Measurements from ENCODE around the gene METTL6.
"Not testable (repeated sequence)": the region's sequence is repeated elsewhere in the genome, so short reads cannot be mapped to it uniquely, and the experiment has no call there.

METTL6 gene

DNA sequence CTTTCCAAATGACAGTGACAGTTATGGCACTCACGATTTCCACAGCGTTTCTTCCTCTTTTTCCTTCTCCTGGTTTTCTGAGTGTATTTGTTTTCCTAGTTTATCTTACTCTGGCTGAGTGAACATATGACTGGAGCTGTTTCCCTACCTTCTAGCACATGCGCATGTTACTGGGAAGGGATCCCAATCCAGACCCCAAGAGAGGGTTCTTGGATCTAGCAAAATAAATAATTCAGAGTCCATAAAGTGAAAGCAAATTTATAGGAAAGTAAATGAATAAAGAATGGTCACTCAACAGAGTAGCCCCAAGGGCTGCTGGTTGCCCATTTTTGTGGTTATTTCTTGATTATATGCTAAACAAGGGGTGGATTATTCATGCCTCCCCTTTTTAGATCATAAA lies 23.8 kb downstream of the METTL6 start:
- no peak for DNase-seq (ENCODE audit: low read depth)

DNA sequence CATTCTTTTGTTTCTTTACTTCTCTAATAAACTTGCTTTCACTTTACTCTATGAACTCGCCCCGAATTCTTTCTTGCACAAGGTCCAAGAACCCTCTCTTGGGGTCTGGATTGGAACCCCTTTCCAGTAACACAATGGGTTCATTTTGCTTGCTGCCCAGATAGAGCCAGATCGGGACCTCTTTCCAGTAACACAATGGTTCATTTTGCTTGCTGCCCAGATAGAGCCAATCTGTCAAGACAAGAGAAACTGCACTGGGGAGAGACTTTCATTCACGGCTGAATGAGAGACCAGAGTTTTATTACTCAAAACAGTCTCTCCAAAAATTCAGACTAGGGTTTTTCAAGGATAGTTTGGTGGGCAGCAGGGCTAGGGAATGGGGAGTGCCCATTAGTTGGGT lies 25.4 kb downstream of the METTL6 start:
- no peak for DNase-seq (ENCODE audit: low read depth)

DNA sequence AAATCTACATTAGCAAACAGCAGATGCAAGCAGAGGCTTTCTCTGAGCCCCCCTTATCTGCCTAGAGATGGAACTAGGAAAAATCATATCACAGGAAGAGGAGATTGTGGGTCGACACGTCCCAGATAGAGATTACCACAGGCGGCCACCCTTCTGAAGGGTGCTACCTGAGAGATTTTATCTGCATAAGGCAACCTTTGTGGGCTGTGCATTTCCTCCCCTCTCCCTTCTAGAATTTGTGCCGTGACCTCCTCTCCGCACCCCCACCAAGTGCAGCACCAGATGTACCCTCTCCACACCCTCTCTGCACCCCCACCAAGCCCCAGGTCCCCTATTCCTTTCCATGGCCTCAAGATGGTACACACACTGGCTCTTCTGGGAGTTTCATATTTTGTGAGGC lies 27.4 kb downstream of the METTL6 start:
- DNase-seq (ENCODE audit: low read depth) = no peak

DNA sequence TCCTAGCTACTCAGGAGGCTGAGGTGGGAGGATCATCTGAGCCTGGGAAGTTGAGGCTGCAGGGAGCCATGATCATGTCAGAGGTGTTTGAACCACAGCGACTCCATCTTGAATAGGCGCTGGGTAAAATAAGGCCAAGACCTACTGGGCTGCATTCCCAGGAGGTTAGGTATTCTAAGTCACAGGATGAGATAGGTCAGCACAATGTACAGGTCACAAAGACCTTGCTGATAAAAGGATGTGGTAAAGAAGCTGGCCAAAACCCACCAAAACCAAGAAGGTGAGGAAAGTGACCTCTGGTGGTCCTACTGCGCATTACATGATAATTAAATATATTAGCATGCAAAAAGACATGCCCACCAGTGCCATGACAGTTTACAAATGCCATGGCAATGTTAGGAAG lies 28.6 kb downstream of the METTL6 start:
- not testable (repeated sequence) for DNase-seq (ENCODE audit: low read depth)

DNA sequence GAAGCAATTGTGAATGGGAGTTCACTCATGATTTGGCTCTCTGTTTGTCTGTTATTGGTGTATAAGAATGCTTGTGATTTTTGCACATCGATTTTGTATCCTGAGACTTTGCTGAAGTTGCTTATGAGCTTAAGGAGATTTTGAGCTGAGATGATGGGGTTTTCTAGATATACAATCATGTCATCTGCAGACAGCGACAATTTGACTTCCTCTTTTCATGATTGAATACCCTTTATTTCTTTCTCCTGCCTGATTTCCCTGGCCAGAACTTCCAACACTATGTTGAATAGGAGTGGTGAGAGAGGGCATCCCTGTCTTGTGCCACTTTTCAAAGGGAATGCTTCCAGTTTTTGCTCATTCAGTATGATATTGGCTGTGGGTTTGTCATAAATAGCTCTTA lies 34.1 kb downstream of the METTL6 start:
- not testable (repeated sequence) for DNase-seq (ENCODE audit: low read depth)

DNA sequence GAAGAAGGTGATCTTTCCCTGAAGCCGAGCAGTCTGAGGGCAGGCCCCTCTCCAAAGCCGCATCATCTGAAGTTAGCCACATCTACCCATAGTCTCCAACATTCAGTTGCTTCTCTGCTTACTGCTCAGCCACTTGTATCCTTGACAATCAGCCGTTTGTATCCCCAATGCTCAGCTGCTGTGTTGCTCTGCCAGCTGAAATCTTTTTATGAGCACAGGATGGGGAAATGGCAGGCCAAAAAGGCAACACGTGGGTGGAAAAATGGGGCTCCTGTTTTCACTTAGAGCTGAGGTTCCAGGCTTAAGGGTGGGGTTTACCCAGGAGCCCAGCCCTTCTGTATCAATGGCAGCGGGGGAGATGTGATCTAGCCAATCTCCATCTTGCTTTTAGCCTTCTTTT lies 36.3 kb downstream of the METTL6 start:
- no peak for DNase-seq (ENCODE audit: low read depth)

DNA sequence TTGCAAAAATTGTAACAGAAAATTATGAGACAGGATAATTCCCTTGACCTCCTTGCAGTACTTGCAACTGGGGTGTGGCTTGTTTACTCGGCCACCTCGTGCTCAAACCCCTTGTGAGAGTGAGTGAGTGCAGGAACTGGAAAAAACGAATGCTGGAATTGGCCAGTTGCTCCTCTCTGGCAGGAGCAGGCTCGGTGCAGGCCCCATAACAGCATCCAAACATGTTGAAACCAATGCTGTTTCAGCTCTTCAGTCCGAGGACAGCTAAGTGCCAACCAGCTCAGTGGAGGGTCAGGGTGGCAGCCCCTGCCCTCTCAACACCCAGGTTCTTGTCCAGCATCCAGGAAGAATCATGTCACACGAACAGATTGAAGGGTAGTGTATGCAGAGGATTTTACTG lies 36.9 kb downstream of the METTL6 start:
- DNase-seq (ENCODE audit: low read depth) = no peak

DNA sequence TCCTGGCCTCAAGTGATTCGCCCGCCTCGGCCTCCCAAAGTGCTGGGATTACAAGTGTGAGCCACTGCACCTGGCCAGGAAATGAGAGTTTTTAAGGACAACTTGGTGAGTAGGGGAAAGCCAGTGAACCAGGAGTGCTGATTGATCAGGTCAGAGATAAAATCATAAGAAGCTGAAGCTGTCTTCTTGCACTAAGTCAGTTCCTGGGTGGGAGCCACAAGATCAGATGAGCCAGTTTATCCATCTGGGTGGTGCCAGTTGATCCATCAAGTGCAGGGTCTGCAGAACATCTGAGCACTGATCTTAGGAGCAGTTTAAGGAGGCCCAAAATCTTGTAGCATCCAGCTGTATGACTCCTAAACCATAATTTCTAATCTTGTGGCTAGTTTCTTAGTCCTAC lies 39.0 kb downstream of the METTL6 start:
- DNase-seq (ENCODE audit: low read depth) = not testable (repeated sequence)

DNA sequence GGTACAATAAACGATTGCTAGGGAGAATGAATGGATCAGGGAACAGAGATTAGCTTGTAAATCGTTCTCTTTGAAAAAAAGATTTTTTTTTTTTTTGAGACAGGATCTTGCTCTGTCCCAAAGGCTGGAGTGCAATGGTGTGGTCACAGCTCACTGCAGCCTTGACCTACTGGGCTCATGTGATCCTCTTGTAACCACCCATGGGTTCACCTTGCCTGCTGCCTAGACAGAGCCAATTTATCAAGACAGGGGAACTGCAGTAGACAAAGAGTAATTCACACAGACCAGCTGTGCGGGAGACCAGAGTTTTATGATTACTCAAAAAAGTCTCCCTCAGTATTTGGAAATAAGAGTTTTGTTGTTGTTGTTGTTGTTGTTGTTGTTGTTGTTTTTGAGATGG lies 39.6 kb downstream of the METTL6 start:
- DNase-seq (ENCODE audit: low read depth) = no peak

DNA sequence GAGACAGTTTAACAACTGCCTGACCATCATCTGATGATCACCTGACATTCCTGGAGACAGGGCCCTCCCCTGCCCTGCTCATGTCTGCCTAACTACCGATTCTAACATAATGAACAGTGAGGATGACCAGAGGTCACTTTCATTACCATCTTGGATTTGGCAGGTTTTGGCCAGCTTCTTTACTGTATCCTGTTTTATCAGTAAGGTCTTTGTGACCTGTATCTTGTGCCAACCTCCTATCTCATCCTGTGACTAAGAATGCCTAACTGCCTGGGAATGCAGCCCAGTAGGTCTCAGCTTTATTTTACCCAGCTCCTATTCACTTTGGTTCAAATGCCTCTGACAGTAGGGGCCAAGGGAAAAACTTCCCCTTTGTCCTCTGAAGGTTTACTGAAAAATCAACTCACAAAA lies 40.2 kb downstream of the METTL6 start:
- DNase-seq (ENCODE audit: low read depth) = no peak

DNA sequence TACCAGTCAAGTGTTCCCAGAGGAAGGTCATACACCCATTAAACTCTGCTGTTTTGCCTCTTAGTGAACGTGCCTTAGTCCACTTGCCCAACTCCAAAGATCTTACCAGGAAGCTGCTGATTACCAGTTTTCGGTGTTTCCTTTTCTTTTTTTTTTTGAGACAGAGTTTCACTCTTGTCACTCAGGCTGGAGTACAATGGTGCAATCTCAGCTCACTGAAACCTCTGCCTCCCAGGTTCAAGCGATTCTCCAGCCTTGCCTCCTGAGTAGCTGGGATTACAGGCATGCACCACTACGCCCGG lies 40.7 kb downstream of the METTL6 start:
- not testable (repeated sequence) for DNase-seq (ENCODE audit: low read depth)

DNA sequence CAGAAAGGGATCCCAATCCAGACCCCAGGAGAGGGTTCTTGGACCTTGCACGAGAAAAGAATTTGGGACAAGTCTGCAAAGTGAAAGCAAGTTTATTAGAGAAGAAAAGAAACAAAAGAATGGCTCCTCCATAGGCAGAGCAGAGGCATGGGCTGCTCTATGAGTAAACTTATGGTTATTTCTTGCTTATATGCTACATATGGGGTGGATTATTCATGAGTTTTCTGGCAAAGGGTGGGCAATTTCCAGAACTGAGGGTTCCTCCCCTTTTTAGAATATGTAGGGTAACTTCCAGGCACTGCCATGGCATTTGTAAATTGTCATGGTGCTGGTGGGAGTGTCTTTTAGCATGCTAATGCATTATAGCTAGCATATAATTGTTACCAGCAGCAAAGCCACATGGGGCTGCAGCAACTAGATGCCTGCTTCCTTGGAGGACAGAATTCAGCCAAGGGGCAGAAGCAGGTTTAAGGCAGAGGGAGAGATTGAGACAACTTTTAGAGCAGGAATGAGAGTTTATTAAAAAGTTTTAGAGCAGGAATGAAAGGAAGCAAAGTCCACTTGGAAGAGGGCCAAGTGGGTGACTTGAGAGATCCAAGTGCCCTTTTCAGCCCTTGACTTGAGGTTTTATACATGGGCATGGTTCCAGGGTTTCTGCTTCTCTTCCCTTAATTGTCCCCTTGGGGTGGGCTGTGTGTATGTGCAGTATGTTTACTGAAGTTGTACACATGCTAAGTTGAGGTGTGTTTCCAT lies 41.3 kb downstream of the METTL6 start:
- no peak for DNase-seq (ENCODE audit: low read depth)

DNA sequence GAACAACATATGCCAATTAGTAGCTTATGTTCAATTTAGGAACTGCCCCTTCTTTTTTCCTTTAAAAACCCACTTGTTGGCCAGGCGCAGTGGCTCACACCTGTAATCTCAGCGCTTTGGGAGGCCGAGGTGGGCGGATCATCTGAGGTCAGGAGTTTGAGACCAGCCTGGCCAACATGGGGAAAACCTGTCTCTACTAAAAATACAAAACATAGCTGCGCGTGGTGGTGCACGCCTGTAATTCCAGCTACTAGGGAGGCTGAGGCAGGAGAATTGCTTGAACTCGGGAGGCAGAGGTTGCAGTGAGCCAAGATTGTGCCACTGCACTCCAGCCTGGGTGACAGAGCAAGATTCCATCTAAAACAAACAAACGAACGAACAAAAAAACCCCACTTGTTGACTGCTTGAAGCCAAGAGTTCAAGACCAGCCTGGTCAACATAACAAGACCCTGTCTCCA lies 42.1 kb downstream of the METTL6 start:
- DNase-seq (ENCODE audit: low read depth) = not testable (repeated sequence)

DNA sequence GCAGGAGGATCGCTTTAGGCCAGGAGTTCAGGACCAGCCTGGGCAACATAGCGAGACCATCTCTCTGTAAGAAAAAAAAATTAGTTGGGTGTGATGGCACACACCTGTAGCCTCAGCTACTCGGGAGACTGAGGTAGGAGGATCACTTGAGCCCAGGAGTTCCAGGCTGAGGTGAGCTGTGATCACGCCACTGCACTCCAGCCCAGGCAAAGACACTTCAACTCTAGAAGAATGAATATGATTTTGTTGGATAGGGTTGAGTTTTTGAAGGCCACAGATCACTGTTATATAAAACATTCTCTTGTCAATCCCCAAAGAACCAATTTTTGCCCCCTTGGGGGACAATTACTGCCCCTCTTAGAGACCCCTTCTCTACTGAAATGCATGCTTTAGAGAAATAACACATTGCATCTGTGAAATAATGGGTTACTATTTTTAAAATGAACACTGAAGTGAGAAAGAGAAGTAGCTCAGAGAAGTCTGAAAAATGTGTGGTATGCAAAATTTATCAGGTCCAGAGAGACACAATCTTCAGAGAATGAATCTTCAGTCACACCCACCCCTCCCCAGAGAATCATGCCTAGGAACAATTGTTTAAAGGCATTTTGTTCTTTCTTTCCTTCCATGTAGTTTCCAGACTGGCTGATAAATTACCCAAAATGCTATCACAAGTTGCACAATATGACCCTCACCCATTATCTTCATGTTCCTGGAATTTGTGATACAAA lies 42.7 kb downstream of the METTL6 start:
- DNase-seq (ENCODE audit: low read depth) = no peak

DNA sequence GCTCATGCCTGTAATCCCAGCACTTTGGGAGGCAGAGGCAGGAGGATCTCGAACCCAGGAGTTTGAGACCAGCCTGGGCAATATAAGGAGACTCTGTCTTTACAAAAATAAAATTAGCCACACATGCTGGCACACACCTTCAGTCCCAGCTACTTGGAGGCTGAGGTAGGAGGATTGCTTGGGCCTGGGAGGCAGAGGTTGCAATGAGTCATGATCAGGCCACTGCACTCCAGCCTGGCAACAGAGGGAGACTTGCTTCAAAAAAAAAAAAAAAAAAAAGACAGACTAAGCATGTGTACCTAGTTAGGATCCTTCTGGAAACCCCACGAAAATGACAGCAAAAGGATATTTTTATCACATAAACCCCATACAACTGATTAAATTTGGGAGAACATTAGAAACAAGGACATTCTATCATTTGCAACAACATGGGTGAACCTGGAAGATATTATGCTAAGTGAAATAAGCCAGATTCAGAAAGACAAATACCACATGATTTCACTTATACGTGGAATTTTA lies 44.9 kb downstream of the METTL6 start:
- no peak for DNase-seq (ENCODE audit: low read depth)

DNA sequence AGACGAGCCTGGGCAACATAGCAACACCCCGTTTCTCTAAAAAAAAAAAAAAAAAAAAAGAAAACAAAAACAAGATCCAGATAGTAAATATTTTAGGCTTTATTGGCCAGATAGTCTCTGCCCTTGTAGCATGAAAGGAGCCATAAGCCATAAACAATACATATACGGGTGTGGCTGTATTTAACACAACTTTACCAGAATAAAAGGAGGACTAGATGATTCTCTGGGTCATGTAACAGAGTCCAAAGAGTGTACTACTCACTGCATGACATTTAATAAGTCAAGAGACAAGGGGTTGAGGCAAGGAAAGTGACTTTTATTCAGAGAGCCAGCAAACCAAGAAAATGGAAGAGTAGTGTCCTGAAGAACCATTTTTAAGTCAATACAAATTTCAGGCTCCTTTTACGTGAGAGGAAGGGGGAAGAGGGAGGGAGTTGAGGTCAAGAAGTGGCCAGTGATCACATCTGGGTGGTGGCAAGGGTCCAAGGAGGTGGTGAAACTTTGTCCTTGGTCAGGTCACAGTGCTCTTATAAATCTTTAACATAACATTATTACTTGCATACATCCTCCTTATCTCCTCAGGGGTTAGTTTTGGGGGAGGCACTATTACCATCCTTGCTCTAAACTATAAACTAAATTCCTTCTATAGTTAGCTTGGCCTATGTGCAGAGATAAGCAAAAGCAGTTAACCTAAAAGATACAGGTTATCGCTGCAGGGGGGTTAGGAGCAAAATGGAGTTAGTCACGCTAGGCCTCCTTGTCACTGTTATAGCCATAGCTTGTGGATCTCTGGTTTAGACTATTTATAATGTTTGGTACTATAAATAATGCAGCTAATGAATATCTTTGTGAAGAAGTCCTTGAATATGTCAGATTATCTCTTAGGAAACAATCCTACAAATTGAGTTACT lies 46.1 kb downstream of the METTL6 start:
- no peak for DNase-seq (ENCODE audit: low read depth)

DNA sequence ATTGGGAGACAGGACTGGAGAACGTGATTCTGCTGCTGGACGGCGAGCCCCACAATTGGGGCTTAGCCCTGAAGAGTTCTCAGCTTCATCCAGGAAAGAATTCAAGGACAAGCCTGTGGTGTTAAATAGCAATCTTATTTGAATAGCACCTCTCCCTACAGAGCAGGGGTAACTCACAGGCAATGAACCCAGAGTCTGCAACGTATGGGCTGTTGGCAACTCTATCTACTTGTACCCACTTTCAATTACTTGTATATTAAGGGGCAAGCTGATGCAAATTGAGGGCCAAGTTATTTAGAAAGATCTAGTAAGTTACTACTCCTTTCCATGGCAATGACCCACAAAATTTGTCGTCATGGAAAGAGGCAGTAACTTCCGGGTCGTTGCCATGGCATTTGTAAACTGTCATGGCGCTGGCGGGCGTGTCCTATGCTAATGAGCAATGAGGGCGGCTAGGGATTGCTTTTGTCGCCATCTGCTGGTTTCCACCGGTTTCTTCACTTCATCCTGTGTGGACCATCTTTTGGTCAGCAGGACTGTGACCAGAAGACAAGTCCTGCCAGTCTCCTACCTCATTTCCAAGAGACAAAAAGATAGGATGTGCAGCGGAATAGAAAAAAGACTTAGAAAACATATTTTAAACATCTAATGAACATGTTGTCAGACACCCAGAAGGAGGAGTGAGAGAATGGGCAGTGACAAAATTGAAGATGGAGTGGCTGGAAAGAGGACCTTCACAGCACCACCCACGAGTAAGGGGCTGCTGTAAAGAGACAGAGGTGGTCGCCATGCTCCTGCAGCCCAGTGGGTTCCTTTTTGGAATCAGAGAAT lies 49.2 kb downstream of the METTL6 start:
- peak; percentile 89 for DNase-seq (ENCODE audit: low read depth)

DNA sequence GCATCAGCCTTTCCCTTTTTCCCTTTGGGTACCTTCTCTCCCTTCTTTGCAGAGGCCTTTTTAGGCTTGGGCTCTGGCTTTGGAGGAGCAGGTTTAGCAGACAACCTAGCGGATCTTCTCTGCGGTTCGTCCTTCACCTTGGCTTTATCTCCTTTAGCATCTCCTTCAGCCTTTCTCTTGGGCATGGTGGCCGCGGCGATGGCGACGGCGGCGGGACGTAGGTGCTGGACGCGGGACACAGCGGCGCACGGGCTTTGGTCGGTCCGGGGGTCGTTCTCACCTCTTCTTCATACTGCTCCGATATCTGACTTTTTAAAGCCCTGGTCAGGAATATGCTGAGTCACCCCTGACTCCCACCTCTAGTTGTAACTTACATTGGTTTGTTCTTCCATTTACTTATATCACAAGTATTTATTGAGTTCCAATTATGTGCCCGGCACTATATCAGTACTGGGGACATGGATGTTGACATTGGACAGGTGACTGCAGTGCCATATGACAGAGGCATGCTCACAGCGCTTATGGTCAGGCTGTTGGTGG lies 51.8 kb downstream of the METTL6 start:
- DNase-seq (ENCODE audit: low read depth) = no peak

DNA sequence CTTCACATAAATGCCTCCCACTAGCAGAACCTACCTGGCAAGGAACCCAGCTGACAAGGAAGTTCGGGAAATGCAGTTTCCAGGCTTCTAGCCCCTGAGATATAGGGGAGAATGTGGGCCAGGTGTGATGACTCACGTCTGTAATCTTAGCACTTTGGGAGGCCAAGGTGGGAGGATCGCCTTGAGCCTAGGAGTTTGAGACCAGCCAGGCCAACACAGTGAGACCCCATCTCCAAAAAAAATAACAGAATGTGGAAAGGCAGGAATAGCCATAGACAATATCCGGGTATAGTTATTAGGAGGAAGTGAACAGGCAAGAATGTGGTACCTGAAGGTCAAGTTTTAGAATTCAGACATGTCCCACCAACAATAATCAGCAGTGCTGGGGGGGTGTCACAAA lies 54.4 kb downstream of the METTL6 start:
- no peak for DNase-seq (ENCODE audit: low read depth)

DNA sequence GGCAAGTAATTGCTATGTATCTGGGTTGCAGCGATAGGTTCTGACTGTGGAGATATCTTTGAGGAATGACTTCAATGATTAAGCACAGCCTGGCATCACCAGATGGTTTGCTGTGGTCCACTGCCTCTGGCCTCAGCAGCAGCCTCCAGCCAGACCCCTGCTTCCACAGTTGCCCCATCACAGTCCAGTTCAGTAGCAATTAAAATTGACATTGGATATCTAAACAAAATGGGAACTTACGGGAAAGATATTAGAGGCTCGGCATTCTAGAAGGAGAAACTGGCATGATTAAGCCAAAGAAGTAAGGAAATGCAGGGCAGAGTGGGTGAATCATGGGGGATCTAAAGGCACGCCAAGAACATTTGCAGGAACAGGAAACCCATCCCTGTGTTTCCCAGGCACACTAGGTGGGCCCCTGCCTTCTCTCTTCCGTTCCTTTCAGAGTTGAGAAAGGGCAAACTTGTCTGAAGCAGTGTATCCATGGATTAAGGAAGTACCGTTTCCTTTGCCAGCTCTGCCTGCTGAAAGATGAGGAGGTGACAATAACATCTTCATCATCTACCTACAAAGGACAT lies 58.7 kb downstream of the METTL6 start:
- DNase-seq (ENCODE audit: low read depth) = no peak

DNA sequence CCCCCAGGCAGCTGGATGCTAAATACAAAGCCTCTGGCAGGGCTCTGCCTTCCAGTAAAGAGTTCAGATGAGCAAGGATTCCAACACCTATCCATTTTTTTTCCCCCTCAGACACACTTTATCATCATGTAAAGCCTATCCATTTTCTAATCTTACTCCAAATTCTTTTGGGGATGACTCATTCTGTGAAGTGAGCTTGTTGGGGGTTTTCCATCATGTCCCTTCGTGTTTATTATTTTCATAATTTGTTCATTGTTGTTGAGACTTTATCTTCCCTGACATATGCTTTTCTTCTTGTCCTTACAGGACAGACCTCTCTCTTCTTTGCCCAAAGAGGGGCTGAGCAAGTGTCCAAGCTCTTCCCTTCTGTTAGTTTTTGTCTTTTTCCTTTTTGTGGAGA lies 60.3 kb downstream of the METTL6 start:
- no peak for DNase-seq (ENCODE audit: low read depth)
